HG03571 (cell line): ENCODE measurements around the gene MKNK1.

Source experiments
- ATAC-seq: cut with Tn5 transposase; IDR thresholded peaks from one replicate; pipeline ENCODE4 v1.9.1; 2021; ENCODE audit not compliant: unreplicated experiment

Gene MKNK1

DNA sequence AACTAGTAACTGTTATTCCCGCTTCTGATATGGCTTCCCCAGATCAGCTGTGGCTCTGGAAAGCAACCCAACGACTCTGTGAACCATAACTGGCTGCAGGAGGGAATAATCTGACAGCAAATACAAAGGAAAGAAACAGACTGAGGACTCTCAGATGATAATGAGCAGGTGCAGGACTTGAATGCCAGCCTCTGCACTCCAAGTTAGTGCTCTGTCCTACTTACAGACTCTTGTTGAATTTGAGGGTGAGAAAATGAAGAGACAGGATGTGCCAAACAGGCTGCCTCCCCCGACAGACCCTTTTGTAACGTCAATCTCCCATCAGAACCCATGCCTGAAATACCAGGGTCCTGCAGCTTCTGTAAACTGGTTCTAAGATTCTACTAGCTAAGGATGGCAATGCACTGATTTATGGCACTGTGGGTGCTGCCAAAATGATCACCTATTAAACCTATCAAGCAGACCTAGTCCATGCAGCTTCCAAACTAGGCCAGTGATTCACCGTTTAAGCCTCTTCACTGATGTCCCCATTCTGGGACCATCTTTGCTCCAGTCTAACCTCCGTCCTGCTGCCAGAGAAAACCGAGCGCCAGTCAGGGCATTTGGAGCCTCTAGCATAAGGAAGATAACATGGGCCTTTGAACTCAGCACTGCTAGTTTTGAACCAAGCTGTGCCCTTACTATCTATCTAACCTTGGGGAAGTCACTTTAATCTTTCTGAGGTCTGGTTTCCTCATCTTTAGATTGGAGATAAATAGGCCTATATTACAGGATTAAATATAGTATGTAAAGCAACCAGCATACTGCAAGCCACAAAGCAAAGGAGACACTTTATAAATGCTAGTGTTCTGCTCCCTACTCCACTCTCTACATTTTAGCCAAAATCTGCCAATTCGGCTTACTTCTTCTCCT, 4.8 kb downstream of the MKNK1 start:
- ATAC-seq = no peak

DNA sequence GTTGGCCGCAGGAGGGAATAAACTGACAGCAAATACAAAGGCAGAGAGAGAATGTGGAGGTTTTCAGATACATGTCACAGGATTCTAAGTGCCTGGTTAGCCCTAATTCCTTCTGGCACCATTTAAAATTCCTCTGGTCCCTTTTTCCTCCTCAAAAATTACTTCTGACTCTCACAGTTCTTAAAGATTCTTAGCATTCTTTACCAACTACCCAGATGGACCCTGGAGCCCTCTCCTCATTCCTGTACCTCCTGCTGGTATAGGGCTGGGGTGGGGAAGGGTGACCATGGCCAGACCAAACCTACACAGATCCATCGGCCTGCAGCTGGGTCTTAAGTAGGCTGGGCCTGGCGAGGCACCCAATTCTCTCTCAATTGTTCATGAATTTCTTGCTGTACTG, 7.2 kb downstream of the MKNK1 start:
- ATAC-seq = no peak

DNA sequence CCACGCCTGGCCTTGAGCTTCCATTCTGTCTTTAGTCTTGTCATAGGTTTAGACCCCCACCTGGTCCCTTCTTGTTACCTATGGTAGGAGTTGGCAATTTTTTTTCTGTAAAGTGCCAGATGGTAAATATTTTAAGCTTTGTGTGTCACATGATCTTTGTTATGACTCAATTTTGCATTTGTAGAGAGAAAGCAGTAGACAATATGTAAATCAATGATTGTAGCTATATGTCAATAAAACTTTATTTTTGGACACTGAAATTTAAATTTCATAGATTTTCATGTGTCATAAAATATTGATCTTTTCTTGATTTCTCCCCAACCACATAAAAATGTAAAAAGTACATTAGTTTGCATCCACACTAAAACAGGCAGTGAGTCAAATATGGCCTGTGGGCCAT, 8.0 kb downstream of the MKNK1 start:
- ATAC-seq = no peak

DNA sequence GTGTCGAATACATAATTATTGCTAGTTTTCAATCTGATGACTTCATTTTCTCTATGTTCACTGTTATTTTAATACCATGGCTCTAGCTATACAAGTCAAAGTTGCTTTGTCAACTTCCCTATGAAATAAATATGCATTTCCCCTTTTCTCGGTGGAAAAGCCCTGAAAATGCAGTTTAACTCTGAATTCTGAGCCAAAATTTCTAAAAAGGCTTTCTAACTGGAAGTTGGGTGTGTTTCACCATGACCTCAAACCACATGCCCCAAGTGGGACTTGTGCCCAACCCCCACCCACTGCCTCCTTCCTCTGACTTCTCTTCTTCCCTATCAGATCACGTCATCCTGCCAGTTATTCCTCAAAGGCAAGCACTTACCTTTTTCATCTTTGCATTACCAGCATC, 8.9 kb downstream of the MKNK1 start:
- no peak for ATAC-seq

DNA sequence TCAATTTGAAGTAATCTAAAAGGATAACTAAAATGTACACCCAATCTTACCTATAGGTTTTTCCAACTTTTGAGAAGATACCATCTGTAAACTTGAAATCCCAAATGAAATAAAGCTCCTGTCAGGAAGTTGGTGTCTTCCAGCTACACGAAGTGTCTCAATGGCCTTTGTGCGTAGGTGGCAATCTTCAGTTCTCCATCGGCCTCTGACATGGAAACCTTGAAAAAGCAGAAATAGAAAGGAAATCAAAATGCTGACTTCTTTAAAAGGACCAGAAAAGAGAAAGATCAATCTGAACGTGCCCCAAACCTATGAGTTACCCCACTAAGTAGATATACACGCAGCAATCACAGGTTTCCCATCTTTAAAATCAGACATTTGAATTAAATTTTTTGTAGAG, 10.0 kb downstream of the MKNK1 start:
- no peak for ATAC-seq

DNA sequence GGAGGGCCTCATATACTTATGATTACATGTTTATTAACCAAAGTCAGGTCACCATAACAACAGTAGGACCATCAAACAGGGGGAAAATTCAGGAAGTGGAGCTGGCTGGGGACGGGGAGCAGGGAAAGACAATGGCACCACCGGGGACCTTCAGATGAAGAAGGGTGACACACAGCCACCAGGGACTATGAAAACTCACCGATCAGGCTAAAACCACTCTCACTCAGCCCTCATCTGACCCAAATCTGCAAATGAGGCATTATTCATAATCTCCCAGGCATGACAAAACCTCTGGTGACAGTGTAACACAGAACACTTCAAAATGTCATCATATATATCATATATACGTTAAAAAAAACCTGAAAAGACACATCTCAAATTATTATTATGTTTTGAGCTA, 11.2 kb downstream of the MKNK1 start:
- no peak for ATAC-seq

DNA sequence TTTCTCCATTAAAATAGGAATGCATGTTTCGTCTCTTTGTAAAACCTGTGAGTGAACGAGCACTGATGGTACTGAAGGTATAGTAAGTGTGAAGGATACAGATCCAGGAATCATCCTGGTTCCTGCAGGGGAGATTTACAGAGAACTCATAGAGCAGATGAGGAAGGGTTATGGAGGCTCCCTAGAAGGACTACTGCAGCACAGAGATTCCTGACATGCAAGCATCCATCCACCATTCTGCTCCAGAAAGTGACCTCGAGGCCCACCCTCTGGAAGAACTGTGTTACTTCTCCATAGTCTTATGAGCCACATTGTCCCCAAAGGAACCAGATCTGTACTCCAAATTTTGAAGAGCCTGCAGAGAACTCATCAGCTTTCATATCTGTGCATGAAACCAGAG, 14.5 kb downstream of the MKNK1 start:
- ATAC-seq = no peak

DNA sequence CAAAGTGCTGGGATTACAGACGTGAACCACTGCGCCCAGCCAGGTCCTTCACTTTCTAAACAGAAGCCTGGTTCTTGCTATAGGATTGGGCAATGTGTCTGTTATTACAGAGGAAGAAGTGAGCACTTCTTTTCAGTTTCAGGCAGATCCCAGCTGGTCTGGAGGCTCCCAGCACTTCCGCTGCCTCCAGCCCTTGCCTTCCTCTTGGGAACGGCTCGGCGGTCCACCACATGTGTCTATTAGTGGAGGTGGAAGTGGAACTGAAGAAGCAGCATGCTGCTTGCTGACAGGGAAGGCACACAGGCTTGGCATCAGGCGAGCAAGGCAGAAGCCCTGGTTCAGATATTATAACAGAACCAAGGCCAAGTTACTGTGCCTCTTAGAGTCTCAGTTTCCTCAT, 17.0 kb downstream of the MKNK1 start:
- ATAC-seq = no peak

DNA sequence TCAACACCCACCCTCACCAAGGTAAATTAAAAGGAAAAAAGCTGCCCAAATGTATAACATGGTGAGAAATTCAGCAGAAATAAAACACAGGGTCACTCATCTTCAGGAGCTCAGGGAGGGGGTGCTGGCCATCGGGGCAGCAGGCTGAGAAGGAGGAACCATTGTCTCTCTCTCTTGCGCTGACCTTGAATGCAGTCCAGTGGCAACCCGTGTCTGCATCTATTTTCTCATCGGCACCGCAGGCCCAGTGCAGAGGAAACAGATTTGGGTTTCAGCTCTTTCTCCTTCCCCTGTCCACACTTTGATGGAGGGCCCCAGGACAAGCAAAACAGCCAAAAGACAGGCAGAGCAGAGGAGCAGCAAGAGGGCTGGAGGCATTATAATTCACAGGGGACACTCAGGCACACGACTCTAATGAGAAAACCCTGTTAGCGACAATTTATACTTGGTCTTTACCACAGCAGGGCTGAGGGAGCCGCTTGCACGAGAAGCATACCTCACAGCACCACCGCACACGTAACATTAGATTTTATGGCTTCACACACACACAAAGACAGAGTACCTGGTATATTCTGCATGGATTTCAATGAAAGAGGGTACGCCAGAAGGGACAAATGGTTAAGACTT, 18.6 kb downstream of the MKNK1 start:
- ATAC-seq = no peak

DNA sequence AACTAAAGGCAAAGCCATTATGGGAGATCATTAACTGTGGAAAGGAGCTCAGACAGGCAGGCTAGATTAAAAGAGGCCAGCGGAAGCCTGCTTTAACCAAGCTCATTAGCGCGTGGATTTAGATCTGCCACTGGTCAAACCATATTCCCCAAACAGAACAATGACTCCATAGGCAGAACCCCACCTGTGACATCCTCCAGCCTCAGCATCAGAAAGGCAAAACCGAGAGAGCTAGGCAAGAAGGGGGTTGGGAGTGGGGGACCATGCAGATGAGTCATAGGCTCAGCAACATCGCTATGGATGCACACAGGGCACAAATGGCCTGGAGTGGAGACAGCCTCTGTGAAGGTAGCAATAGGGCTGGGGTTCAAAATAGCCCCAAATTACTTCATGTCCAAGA, 20.6 kb downstream of the MKNK1 start:
- no peak for ATAC-seq

DNA sequence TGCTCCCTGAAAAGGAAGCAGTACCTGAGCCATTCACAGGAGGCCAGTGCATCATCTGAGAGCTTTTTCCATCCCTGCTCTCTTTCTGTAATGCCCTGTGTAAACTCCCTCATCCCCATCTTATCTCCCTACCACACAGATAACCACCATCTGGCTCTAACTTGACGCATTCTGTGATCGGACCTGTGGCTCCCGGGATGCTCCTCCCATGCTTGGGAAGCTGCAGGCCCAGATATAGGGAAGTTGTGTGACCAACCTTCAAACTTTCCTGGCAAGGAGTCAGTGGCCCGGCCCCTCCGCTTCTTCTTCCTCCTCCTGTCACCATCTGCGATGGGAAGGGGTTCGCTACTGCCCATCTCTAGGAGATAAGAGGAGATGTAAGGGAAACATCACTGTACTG, 21.1 kb downstream of the MKNK1 start:
- ATAC-seq = no peak

DNA sequence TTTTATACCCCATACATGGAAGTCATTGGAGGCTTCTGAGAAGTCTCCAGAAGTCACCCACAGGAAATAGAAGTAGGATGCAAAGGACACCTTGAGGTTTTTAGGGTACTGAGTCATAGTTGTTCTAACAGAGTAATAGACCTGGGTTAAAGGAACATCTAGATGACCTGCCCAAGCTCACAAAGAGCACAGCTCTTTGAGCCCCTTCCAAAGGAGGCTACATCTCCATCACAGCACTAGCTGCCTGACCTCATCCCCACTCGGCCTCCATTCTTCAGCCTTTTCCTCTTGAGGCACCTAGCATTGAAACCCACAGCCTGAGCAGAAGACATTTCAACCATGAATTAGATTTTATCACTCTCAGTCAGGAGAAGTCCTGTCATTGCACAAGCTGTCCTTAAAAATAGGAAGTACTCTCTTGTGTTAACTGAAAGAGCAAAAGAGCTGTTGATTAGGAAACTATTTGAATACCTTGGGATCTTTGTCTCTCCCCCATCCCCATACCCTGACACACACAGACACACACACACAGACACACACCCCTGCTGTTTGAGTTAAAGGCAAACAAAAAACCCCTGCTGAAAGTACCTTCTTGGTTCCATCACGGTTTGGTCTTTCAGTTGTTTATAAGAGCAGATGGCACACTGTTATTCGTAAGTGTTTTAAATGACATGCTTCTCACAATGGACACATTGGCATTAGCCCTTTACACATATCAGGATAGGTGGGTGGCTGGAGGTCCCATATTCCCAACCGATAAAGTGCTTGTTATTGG, 22.2 kb downstream of the MKNK1 start:
- no peak for ATAC-seq

DNA sequence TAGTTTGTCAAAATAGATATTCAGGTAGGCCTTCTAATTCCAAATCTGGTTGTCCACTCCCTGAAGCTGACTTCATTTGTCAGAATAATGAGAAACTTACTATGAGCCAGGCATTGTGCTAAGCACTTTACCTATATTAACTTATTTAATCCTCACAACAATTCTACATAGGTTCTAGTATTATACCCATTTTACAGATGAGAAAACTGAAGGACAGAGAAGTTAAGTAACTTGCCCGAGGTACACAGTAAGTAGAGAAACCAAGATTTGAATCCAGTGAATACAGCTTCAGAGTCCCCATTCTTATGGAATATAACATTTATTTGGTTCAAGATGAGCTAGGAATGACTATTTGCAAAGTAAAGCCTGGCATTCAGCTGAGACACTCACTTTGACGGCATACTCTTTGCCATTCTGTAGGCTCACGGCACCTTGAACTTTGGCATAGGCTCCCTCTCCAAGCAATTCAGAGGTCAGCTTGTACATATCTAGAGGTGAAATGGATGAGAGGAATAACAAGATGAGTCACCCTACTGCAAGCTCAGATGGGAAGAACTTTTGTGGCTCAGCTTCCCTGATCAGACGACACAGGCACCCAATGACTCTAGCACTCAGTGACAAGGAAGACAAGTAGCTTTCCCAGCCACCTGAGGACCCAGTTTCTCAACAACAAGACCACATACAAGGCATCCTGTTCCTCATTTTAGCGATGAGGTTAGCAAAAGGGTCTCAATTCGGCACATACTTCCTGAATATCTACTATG, 23.7 kb downstream of the MKNK1 start:
- no peak for ATAC-seq

DNA sequence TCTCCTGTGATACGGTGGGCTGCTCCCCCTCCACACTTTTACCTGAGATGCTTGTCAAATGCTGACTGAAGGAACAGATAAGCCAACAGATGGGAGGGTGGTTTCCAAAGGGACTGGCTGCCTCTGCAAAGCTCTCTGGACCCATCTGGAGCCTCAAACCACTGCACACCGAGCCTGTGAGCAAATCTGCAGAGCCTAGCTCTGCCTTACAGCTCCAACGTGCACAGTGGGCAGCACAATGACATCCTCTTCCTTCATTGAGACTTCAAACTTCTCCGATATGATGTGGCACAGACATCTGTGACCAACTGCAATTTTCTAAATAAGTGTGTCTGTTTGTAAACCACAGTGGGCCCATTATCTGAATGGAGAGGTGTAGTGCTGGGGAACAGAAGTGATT, 26.4 kb downstream of the MKNK1 start:
- ATAC-seq = no peak

DNA sequence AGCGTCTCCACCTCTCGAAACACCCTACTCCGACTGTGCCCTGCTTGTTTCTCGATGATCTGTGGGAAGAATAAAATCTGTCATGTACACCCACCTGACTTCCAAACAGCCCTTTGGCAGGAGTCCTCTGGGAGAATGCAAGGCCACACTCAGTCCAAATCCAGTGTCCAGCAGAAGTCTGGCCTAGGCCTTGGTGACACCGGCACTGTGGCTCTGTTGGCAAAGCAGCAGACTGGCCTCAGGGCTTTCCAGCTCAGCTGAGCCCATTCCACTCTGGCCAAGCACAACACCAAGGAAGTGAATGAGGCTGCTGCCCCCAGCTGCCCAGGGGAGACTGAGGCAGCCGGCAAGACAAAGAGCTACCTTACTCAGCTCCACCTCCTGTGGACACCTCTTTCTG, 27.5 kb downstream of the MKNK1 start:
- ATAC-seq = no peak

DNA sequence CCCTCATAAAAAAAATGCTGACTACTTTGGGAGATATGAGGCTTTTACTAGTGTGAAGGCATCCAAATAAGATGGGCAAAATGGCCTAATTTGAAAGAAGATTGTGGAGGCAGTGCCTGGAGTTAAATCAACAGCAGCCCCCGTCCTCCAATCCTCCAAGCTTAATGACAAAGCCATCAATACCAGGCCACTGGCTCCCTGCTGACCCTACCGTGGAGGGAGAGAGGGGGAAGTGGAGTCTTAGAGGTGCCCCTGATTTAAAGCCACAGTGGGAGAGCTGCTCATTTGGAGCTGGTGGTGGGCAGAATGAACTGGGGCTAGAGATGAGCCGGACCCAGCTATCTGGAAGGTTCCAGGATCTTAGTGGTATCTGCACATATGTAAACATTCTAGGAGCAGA, 28.3 kb downstream of the MKNK1 start:
- no peak for ATAC-seq

DNA sequence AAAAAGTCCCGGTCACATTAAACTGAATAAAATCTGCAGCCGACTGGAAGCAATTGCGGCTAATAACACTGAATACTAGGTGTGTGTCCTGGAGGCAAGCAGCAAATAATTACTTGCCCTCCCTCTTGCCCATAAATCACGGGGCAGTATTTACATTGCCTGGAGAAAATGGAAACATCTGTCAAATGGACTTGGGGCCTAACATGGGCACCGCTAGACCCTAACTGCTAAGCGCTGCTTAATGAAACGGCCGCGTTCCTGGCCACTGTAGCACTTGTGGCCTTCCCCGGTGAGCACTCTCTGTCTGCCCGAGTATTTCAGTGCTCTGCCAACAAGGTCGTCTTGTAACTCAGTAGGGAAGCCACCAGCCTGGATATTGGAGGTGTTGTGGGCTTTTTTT, 28.8 kb downstream of the MKNK1 start:
- no peak for ATAC-seq

DNA sequence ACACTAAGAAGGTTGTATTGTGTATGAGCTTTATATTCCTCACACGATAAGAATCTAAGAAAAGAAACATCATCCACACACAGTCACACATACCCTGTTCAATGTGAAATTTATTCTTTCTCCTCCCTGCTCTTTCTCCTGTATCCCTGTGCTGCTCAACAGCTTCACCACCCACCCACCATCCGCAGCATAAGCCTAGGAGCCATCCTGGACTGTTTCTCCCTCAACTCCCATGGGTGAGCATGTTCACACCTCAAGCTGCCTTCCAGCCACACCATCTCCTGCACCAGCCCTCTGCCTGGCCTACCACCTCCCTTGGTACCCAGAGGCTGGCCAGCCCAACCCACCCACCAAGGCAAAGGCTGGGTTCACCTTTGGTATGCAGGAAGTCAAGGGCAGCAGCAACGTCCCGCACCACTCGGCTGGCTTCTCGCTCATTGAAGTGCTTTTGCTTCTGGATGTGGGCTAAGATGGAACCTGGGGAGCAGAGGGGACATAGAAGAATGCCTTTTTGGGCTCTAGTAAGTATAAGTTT, 32.3 kb downstream of the MKNK1 start:
- ATAC-seq = no peak

DNA sequence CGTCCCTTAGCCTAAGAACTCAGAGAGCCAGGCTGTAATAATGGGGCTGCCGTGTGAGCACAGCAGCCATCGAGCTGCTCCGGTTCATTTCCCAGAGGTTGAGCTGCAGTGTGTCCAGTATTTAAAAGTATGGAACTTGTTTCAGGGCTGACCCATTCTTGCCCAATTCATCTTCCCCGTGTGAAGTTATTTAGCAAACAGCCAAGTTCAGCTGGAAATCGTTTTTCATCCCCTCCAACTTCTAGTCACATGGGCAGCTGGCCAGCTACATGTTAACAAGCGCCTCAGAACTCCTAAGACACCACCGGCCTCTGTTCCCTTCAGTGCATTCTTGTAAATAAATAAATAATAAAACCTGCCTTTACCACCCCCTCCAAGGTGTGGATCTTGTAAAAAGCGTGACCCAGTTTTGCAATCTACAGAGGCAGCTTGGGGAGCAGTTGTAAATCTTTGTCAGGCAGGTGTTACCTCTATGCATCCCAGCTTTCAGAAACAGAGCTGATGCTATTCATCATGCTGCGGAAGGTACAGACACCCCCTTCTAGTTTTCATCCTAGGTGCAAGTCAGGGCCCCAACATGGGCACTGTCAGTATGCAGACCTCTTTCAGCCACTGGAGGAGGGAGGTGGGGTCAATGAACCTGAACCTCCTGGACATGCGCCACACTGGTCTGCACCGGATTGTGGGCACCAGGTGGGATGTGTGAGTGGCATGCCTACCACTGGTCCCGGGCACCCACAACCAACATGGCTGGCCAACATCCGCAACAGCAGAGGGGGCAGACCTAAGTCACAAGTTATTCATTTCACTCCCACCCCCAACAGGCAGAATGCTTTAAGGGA, 34.0 kb downstream of the MKNK1 start:
- no peak for ATAC-seq

DNA sequence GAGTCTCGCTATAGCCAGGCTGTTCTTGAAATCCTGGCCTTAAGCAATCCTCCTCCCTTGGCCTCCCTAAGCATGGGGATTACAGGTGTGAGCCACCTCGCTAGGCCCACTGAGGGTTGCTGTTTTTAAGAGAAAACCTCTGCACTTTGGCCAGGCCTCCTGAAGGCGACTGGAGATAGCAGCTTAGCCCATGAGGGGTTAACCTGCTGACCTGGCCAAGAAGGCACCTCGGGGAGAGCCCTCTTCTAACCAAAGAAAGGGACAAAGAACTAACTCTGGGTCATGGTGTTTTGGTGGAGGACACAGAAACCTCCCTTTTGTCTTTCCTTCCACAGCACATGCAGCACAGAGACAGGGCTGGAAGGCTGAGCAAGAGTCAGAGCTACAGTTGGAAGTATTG, 35.0 kb downstream of the MKNK1 start:
- ATAC-seq = no peak
